ENCODE data around the gene CAND2. TPM values are rescaled to one million over a fixed set of nuclear protein-coding genes. Genes with fewer than 3 reads are reported as not detected.
"Not testable (repeated sequence)": the region's sequence is repeated elsewhere in the genome, so short reads cannot be mapped to it uniquely, and the experiment has no call there.

CAND2 gene
- total RNA-seq, 4 donors from 2014 or later, result 14.3 to 24.5 (median 18.7) TPM

DNA sequence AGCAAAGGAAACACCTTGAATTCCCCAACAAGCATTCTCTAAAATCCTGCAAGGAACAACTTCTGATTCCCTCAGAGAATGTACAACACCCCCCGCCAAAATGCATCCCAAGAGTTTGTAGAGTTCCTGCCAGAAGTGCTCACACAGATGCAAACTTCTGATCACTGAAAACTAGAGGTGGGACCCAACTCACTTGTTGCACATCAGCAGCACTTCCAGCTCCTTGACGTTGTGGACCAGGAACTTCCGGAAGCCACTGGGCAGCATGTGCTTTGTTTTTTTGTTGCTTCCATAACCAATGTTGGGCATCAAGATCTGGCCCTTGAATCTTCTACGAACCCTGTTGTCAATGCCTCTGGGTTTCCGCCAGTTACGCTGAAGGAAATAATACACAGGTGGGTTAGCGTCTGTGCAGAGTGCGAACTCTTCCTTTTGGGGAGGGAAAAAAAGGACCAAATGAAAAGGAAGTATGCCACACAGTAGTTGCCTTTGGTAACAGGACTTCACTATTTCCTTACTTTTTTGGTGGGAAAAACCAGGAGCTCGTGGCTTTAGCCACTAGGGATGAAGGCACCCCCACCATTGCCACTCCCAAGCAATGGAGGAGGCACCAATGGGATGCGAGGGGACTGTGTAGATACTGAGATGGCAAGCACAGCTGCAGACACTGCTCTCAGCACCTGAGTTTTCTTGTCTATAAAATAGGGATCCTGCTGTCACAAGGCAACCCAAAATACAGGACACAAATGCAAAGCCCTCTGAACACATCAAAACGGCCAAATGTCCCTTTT lies 42.9 kb downstream of the CAND2 start:
- DNase-seq (ENCODE audit: low spot score in 2 of 2), result no peak
- peaks cover 0 to 43% (median 18%) of the 10 kb centered on the region in 4 donors for H3K4me1 ChIP-seq
- no peaks in the 10 kb centered on the region for H3K9me3 ChIP-seq
- peaks cover 0 to 57% (median 5%) of the 10 kb centered on the region in 3 donors for H3K36me3 ChIP-seq
- peak overlapping the region in 1 of 4 donors; percentile 87 for H3K27ac ChIP-seq
- no peak for TF ChIP-seq POLR2A (IDR thresholded peaks at IDR 0.05)
- TF ChIP-seq, protein P1, sequence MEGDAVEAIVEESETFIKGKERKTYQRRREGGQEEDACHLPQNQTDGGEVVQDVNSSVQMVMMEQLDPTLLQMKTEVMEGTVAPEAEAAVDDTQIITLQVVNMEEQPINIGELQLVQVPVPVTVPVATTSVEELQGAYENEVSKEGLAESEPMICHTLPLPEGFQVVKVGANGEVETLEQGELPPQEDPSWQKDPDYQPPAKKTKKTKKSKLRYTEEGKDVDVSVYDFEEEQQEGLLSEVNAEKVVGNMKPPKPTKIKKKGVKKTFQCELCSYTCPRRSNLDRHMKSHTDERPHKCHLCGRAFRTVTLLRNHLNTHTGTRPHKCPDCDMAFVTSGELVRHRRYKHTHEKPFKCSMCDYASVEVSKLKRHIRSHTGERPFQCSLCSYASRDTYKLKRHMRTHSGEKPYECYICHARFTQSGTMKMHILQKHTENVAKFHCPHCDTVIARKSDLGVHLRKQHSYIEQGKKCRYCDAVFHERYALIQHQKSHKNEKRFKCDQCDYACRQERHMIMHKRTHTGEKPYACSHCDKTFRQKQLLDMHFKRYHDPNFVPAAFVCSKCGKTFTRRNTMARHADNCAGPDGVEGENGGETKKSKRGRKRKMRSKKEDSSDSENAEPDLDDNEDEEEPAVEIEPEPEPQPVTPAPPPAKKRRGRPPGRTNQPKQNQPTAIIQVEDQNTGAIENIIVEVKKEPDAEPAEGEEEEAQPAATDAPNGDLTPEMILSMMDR (IDR thresholded peaks at IDR 0.05), result no peak
- TF ChIP-seq EP300 (IDR thresholded peaks at IDR 0.05), result no peak
- 74 to 77% methylated on average over 11 of the region's 11 CpGs for WGBS, 2 donors
- no peaks in the 10 kb centered on the region for H3K27me3 ChIP-seq
- H3K4me3 ChIP-seq, result peak overlapping the region in 2 of 4 donors; percentile 74 to 93

DNA sequence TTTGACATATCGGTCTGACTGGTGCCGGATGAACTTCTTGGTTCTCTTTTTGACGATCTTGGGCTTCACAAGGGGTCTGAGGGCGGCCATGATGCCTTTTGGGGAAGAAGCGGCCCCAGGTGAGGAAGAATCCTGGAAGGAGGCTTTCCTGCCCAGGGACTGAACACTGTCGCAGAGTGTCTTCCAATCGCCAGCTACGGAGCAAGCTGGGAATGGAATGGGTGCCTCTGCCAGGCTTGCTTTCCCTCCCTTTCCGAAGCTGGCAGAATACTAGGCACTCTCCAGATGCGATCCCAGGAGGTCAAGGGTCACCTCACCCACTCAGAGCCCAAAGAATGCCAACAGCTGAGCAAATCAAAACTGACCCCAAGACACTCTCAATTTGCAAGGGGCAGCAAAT lies 43.7 kb downstream of the CAND2 start:
- DNase-seq (ENCODE audit: low spot score in 2 of 2); H3K27me3 ChIP-seq; H3K9me3 ChIP-seq: not testable (repeated sequence)
- Histone ChIP-seq H3K4me1 (peaks cover 0 to 43% (median 18%) of the 10 kb centered on the region in 4 donors), H3K27ac (peak overlapping the region in 3 of 4 donors; percentile 87 to 96 (median 90)), H3K4me3 (peak overlapping the region; percentile 74 to 93 (median 88)), H3K36me3 (peaks cover 0 to 49% (median 5%) of the 10 kb centered on the region in 3 donors)
- 50 to 59% methylated on average over 8 to 10 of the region's 10 CpGs for WGBS, 2 donors

DNA sequence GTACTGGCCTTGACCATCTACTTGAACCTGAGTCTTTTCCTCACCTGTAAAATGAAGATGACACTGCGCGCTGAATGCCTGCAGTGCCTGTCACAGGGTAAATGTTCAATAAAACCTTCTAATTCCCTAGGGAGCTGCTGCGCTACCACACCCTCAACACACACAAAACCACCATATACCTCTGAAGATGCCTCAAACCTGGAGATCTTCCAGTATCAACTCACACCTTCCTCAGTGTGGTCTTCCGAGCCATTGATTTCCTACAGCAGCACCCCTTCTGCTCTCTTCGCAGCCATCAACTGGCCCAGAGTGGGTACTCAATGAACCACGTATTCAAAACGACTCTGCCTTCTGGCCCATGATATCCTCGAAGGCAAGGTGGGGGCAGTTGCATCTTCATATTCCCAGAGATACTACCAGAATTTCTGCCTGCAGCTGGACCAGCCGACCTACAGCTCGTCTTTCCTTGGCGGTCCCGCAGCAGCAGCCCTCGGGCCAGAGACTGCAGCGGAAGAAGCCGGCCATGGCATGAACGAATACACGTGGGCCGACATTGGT lies 44.2 kb downstream of the CAND2 start:
- 8 to 10% methylated on average over 13 to 18 of the region's 18 CpGs for WGBS, 2 donors
- no peak for DNase-seq (ENCODE audit: low spot score in 2 of 2)

DNA sequence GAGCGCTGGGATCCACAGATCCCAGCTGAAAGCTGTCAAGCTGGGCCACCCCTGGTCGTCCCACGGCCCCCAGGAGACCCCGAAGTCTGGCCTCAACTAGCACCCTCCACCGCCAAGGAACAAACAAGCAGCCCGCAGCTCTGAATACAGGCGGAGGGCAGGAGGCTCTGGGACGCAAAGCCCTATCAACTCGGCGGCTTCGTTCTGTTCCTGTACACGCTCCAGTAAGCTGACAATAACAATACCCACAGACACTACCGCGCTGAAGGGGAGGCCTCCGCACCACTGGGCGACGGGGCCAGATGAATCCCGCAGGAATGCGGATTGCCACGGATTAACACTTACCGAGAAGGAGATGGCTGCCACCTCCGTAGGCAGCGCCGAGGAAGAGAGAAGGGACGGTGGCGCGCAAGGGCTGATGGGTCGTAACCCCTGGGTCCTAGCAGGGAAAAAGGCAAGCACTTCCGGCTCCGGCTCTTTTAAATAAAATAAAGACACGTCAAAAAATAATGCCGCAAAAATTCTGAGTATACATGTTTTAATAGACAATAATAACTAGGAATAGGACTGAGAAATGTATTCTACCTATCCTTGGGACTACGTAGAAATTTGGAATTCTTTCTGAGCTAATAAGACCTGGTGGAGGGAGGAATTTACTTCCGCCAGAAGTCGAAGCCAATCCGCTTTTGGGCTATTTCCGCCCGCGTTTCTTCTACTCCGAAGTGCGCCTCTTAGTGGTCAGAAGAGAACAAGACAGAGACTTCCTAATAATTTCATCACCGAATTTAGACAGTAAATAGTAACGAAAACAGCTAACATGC lies 44.9 kb downstream of the CAND2 start, which contains the start of gene RPL32:
Gene RPL32, minus strand, starts transcription at position 417 of the 821 bp plus-strand sequence. CDS start 1,328 bp downstream, outside the sequence.
- H3K27ac ChIP-seq, result peak within 1 kb of the TSS; percentile 87 to 96 (median 93)
- WGBS, 2 donors, result 0% methylated on average over 34 to 43 of the region's 43 CpGs
- peaks cover 0 to 37% (median 0%) of the 10 kb centered on the region in 3 donors for H3K36me3 ChIP-seq
- H3K27me3 ChIP-seq, result no peaks in the 10 kb centered on the region
- H3K4me3 ChIP-seq, result peak within 1 kb of the TSS; percentile 74 to 93 (median 88)
- no peaks in the 10 kb centered on the region for H3K9me3 ChIP-seq
- DNase-seq (ENCODE audit: low spot score in 2 of 2), result peak; percentile 73 to 83
- H3K4me1 ChIP-seq, result peaks cover 0 to 40% (median 18%) of the 10 kb centered on the region in 4 donors
- TF ChIP-seq EP300 (IDR thresholded peaks at IDR 0.05), result peak; percentile 93 to 98
- TF ChIP-seq, protein P1 (IDR thresholded peaks at IDR 0.05), result peak; percentile 69 to 91 (median 81)
- peak; percentile 69 to 79 for TF ChIP-seq POLR2A (IDR thresholded peaks at IDR 0.05)

More for the DNA sequence above, 44.2 kb downstream of the CAND2 start:
- H3K9me3 ChIP-seq, result no peaks in the 10 kb centered on the region
- no peaks in the 10 kb centered on the region for H3K27me3 ChIP-seq
- H3K4me1 ChIP-seq, result peaks cover 0 to 43% (median 18%) of the 10 kb centered on the region in 4 donors
- no peak for TF ChIP-seq EP300 (IDR thresholded peaks at IDR 0.05)
- TF ChIP-seq, protein P1 (IDR thresholded peaks at IDR 0.05), result no peak
- no peak for TF ChIP-seq POLR2A (IDR thresholded peaks at IDR 0.05)
- peaks cover 0 to 44% (median 4%) of the 10 kb centered on the region in 3 donors for H3K36me3 ChIP-seq
- peak overlapping the region; percentile 74 to 93 (median 88) for H3K4me3 ChIP-seq
- H3K27ac ChIP-seq, result peak overlapping the region; percentile 87 to 96 (median 93)

DNA sequence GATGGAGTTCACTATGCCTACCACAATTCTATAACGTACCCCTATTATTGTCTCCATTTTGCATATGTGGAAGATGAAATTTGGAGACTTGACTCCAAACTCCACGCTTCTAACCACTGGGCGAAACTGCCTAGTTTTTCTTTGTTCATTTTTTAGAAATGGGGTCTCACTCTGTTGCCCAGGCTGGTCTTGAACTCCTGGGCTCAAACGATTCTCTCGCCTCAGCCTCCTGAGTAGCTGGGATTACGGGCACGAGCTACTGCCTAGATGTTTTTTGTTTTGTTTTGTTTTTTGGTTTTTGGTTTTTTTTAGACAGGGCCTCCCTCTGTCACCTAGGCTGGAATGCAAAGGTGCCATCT lies 45.5 kb downstream of the CAND2 start:
- Histone ChIP-seq H3K27ac (peak overlapping the region; percentile 87 to 96 (median 93)), H3K36me3 (peaks cover 0 to 31% (median 0%) of the 10 kb centered on the region in 3 donors), H3K27me3 (no peaks in the 10 kb centered on the region), H3K4me1 (peaks cover 0 to 35% (median 18%) of the 10 kb centered on the region in 4 donors), H3K9me3 (no peaks in the 10 kb centered on the region), H3K4me3 (peak overlapping the region in 2 of 4 donors; percentile 74 to 88)
- 48 to 52% methylated on average over 7 of the region's 7 CpGs for WGBS, 2 donors
- DNase-seq (ENCODE audit: low spot score in 2 of 2), result no peak
- TF ChIP-seq EP300 (IDR thresholded peaks at IDR 0.05) (no peak), POLR2A (IDR thresholded peaks at IDR 0.05) (no peak)
- TF ChIP-seq, protein P1 (IDR thresholded peaks at IDR 0.05), result peak in 2 of 5 experiments; percentile 8 to 34

Data from tibial nerve (tissue), 4 donors.